AG10803 (cell line): Measurements from ENCODE around the gene NCOA3.

Experiments
- DNase-seq: peaks from one replicate; pipeline ENCODE4 v3.0.0; 2010; ENCODE audit warnings: low read depth
- H3K4me3 ChIP-seq: 2 replicates; pipeline ENCODE4 v1.5.1; 2011; ENCODE audit warnings: mild to moderate bottlenecking, low read length, control low read depth
- CTCF ChIP-seq: conservative IDR thresholded peaks from 2 replicates; pipeline ENCODE4 v1.5.1; 2011; ENCODE audit warnings: mild to moderate bottlenecking, low read length, control low read depth, inconsistent platforms

Gene NCOA3

GRCh38 chr20:47703748-47704147, 202.1 kb downstream of the NCOA3 start:
- no peak for TF ChIP-seq CTCF

GRCh38 chr20:47704746-47705496, 203.2 kb downstream of the NCOA3 start:
- no peak overlapping the region for H3K4me3 ChIP-seq
- no peak for TF ChIP-seq CTCF
- DNase-seq: no peak

More at GRCh38 chr20:47703748-47704147, 202.1 kb downstream of the NCOA3 start:
- no peak overlapping the region for H3K4me3 ChIP-seq
- DNase-seq: peak; percentile 11

GRCh38 chr20:47705497-47705856, 203.8 kb downstream of the NCOA3 start:
- no peak overlapping the region for H3K4me3 ChIP-seq
- TF ChIP-seq CTCF: no peak

DNA sequence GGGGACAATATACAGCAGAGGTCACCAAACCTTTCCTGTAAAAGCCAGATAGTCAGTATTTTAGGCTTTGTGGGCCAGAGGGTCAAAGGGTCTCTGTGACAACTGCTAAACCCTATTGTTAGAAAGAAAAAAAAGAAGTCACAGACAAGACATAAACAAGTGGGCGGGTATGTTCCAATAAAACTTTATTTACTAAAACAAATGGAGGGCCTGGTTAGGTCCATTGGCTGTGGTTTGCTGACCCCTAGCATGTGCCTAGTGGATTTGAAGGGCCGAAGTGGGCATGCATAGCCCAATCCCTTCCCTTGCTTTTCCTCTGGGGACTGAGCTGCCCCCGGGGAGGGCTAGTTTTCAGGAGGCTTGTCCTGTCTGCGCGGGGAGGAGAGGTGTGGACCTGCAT, 204.7 kb downstream of the NCOA3 start:
- no peak for DNase-seq
- TF ChIP-seq CTCF: no peak
- H3K4me3 ChIP-seq: no peak overlapping the region

More at GRCh38 chr20:47705497-47705856, 203.8 kb downstream of the NCOA3 start:
- no peak for DNase-seq
